AML-193 (cell line): Measurements from ENCODE around the gene DBX2.
"Not testable (repeated sequence)": the region's sequence is repeated elsewhere in the genome, so short reads cannot be mapped to it uniquely, and the experiment has no call there.

ENCODE experiments used
- DNase-seq, 2 experiments: peaks; one replicate each; lab custom pipeline; 2025; lab: John Stamatoyannopoulos, UW

The DBX2 gene

DNA sequence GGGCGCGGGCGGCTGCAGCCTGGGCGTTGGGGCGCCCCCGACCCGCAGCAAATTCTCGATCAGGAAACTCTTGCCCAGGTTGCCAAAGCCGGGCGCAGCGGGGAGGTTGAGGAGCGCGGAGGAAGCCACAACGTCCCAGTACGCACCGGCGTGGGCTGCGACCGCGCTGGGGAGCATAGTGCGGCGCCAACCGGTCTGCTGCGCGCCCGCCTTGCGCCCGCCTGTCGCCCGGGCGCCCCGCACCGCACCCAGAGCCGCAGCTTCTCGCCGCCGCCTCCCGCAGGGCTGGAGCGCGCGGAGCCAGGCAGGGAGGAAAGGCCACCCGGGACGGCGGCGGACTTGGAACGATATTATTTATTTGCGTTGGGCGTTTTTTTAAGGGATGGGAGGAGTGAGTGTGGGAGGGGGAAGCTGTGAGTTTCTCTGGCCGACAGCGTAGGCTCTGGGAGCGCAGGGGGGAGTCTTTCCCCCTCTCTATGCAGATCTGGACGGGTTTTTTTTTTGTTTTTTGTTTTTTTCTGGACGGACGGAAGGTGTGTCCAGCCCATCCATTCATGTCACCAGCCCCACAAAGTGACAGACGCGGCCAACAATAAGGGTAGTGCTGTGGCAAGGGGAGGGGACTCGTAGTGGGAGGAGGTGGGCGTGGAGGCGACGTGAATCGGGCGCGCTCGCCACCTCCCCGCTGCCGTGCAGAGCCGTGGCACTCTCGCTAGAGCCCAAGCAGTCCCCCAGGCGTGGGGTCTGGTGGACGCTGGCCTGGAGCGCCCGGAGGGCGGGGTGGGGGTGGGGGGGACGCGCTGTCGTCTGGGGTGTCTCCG is at the start of gene DBX2:
Gene DBX2, minus strand, starts transcription at position 349 of the 821 bp plus-strand sequence. Its CDS starts 172 bp downstream, at position 177.
- DNase-seq, result no peak

DNA sequence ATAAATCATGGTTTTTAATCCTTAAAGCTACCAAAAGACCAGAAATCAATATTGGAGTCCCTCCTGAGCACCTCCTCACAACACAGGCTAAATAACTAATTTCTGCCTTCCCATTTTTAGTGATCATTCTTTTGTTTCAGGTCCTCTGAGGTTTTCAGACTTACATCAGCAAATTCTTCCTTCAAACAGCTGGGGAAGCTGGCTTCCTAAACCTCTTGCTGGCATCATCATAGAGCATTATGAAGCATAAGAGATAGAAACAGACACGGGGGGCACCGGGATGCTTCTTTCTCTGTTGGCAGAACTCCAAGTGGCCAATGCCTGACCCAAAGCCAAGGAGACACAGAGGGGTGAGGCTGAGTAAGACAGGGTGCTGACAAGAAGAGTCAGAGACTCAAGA is 47.9 kb upstream of the DBX2 start:
- DNase-seq, result no peak

DNA sequence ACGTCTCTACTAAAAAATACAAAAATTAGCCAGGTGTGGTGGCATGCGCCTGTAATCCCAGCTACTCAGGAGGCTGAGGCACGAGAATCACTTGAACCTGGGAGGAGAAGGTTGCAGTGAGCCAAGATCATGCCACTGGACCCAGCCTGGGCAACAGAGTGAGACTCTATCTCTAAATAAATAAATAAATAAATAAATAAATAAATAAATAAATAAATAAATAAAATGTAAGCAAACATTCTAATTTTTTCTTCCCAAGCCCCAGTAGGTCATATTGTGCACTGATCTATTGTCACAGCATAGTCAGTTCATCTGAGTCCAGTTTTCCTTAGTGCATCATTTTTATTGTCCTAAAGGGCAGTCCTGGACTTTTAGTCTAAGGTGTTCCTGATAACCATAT is 44.5 kb upstream of the DBX2 start:
- not testable (repeated sequence) for DNase-seq

DNA sequence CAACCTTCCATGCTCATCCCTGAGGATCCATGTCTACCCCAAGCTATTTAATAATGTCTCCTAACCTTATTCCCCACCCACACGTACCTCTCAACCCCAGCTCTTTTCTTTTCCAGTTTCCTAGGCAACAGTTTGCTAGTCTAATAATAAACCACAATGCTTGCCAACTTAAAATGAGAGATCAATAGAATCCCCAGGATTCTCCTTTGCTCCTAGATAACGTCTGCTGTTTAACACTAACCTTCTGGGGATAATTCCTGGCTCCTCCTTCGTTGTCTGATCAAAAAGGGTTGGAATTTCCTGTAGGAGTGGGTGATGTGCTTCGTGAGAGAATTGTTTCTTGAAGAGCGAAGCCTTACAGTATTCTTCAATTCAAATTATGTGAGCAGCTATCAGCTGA is 42.2 kb upstream of the DBX2 start:
- DNase-seq, result no peak

DNA sequence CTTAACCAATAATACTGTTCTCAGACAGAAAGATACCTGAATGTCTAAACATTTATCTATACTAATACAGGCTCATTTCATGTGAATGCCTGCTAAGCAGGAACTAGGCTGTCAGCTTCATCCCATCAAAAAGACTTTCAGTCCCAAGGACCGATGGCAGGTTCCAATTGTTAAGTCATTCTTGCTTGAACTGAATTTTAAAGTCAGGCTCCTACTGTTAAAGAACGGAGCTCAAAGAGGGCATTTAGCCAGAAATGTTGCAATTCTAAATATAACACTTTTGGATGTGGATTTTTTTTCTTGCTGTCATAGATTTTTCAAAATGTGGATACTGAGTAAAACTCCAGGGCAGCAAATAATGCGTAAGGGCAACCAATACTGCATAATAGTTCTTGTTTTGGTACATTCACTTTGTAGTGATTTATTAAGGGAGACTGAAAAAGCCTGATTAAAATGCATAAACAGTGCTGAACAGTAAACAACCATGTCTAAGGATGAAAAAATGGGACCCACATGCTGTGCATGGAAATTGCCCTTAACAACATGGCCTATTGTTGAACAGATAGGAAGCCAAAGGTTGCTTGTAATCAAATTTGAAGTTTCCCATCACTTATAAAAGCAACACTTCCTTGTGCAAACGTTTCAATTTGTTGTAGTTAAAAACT is 38.6 kb upstream of the DBX2 start:
- no peak for DNase-seq

DNA sequence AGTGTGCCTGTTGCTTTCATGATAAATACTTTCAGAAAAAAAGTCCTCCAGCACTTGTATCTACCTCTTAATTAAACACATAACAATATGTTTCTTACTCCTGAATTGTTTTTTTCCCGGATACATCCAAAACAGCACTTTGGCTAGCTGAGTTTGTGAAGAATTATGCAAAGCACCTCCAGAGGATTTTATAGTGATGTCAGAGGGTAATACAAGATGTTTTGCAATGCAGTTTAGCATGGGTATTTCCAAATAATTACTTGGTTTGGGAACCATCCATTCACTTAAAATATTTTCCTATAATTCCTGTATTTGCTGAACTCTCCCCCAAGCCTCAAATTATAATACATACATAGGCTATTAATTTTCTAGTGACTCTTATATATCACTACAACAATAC is 37.7 kb upstream of the DBX2 start:
- no peak for DNase-seq

DNA sequence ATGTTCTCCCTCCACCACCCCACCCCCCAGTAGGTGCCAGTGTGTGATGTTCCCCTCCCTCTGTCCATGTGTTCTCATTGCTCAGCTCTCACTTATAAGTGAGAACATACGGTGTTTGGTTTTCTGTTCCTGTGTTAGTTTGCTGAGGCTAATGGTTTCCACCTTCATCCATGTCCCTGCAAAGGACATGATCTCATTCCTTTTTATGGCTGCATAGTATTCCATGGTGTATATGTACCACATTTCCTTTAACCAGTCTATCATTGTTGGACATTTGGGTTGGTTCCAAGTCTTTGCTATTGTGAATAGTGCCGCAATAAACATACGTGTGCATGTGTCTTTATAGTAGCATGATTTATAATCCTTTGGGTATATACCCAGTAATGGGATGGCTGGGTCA is 33.3 kb upstream of the DBX2 start:
- DNase-seq, result not testable (repeated sequence)

DNA sequence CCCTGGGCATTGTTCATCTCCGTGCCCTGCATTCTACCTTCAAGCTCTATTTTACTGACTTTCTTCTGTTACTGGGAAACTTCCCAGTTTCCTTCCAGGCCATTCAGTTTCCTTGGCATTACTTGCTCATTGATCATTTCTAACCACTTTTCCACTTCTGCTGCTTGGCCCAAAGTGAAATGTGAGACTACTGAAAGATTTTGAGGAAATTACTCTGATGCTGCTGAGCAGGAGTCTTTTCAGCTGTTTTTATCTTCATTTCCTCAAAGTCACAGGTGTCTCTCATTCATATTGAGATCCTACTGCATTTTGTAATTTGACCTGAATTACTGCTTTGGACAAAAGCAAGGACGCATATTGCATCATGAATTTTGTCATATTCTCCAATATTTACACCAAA is 26.4 kb upstream of the DBX2 start:
- no peak for DNase-seq

DNA sequence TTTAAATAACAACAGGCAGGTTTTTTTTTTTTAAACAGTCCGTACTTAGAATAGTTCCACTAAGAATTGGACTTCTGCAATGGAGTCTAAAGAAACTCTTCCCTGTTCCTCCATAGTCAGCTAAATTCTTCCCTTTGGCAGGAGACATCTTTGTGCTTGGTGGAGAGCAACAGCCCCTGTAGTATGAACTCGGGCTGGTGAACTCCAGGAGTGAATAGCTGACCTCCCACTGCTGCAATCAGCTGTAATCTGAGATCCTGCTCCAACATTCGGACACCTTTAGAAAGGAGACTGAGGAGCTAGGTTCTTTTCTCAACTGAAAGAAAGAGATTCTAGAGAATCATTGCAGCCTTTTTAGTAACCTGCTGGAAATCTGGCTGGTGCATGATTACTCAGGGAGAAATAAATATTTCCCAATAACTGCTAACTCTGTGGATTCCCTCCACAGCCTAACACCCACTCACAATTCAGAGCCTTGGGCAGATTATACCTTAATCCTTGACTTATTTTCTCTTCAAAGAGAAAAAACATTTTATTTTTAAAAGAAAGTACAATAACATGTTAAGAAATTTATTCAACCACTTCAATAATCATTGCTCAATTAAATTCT is 25.6 kb upstream of the DBX2 start:
- no peak for DNase-seq

DNA sequence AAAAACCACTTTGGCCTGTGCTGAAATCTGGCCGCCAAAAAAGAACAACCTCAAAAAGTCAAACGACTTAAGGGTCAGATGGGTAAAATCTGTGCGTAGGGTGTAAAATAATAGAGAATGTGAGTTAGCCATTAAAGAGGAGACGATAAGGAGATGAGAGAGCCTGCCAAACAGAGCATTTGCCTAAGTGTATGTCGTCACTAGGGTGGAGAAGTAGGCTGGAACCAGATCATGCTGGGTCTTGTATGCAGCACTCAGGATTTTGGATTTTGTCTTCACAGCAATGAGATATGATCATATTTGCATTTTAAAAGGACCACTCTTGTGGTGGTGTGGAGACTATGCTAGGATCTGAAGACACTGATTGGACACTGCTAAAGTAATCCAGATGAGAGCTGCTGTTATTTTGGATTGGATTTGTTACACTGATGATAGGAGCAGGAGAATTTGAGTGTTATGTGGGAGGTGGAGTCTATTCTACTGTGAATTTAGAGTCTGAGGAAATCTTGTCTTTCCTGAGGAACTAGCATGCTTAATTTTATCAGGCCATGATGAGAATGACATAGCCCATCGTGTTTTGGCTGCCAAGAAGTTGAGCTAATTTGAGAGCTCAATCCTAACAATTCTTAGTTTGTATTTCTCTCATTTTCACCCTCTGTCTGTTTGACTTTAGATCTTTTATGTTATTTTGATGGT is 24.8 kb upstream of the DBX2 start:
- DNase-seq, result no peak

DNA sequence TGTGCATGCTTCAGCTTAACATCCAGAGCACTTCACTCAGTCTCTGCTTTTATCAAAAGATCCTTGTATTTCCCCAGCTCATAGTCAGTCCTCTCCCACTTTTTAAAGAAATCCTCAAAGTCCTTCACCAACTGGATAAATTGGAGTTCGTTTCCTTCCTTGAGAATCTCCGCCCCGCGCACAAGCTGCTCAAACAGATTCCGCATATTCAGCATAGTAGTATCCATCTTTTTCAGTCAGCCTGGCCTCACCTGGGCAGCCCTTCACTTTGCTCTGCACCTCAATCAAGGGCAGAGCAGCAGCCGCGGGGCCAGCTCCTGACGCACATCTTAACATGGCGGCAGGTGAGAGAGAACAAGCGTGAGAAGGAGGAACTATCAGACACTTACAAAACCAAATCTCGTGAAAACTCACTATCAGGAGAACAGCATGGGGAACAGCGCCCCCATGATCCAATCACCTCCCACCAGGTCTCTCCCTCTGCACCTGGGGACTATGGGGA is 14.3 kb upstream of the DBX2 start:
- DNase-seq, result no peak

DNA sequence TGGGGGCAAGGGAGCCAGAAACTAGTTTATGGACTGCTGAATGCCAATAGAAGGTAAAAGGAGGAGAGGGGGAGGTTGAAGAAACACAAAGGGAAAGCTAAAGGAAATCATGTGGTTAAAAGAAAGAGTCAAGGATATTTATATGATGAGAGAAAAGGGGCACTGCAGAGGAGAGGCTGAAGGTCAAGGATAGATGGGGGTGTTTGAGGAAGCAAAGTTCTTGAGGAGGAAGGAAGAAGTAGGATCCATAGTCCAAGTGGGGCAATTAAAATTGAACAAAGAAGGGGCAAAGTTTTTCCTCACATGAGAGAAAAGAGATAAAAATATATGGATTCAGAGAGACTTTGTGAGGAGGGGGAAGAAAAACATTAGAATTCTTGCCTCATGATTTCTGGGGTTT is 10.1 kb upstream of the DBX2 start:
- DNase-seq, result no peak

DNA sequence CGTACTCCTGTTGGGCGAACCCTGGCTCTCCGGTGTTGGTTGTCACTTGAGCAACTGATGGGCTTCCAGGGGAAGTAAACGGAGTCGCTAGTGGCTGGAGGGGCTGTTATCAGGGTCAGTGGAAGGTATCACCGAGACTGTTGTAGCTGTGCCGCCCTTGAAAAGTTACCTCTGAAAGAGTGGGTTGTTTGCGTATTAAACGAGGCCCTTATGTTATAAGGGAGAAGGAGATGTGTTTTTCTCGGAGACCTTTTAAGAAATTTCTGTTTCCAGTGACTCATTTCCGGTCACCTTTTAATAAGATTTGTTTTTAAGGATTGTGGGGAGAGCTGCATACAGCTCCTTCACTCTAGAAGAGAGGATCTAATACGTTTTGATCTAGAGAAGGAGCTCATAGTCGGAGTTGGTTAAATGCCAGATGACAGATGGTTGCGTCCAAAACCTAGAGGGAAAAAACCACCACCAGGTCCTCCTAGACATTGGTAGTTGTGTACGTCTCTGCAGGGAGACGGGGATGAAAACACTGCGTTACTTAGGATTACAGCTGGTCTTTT is 750 bp upstream of the DBX2 start:
- DNase-seq, result no peak

DNA sequence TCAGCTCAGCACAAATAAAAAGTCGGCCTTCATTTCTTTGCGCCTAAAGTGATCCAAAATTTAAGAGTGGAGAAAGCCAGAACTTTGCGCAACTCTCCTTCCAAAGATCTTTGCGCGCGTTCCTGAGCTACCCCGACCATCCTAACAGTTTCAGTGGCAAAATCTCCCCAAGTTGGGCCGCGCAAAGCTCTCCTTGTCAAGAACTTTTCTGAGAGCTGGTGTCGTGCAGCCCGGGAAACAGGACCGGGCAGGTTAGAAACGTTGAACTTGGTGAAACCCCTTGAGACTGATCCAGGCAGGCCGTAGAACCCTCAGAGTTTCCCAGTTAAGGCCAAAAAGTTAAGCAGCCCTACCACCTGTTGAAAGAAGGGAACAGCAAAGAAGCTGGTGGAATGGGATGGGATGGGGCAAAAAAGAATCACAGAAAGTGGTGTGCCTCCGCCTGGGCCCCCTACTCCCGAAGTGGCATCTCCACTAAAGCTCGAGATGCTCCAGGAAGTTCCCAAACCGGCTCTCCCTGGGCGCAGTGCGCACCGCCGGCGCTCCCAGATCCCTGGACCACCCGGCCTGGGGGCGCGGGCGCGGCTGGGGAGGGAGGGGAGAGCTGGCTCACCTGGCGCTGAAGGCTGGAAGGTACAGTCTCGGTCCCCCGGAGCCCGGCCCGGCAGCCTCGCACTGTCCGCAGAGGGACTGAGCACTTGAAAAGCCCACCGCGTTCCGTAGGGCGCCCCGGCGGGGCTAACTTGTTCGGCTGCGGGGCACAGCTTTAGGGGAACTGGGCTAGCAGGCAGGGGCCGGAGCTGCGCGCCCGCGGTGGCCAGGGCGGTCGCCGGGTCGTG is 768 bp downstream of the DBX2 start:
- no peak for DNase-seq

DNA sequence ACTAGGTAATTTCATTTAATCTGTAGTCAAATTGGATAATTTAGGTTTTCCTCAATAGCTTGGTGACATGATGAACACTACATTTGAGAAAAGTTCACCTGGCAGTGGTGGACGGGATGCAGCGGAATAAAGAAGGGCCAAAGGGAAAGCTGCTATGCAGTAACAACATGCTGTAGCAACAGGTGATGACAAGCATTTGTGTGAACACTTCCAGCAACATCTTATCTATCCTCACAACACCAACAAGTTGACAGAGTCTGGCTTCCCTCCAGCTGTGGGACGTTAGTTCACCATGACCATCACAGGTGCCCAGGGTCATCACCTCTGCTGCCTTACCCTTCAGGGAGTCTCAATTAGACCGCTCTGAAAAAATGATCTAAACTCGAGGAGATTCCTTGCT is 8.3 kb downstream of the DBX2 start:
- DNase-seq, result no peak

DNA sequence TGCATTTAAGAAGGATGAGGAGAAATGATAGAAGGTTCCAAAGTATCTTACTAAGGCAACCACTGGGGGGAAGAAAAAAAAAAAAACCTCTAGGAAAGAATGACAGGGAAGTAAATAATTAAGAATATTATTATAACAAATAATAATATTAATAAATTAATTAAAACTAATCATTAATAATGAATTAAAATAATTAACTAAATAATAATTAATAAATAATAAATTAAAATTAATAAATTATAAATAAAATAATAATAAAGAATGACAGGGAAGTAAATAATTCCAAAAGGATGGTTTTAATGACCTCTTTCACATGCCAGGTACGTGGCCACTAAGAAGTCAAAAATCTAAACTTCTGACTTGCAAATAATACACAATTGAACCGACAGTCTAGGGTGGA is 9.9 kb downstream of the DBX2 start:
- no peak for DNase-seq

DNA sequence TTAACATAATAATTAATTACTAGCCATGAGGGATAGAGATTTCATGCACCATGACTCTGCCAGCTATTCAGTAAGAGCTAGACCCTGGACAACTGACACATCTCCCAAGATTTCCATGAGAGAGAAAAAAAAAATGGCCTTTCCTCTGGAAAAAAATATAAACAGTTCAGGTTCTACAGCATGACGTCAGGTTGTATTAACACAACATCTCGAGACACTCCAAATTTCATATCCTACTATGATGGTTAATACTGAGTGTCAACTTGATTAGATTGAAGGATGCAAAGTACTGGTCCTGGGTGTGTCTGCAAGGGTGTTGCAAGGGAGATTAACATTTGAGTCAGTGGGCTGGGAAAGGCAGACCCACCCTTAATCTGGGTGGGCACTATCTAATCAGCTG is 11.1 kb downstream of the DBX2 start:
- no peak for DNase-seq

DNA sequence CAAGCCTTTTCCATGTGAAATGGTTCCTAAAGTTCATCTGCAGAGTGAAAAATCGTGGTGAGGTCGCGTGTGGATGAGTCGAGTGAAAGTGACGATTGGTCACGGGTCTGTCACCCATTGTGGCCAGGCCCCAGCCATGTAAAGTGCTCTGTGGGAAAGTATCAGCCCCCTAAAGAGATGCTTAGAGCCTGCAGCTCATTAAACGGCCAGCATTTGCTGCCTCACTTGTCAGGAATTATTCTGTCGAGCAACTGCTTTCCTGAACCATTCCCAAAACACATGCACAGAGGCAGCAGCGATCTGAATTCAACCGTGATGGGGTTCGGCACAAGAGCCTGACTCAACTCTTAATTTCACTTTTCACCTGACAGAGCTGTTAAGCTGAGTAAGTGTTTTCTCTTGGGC is 16.0 kb downstream of the DBX2 start:
- no peak for DNase-seq

DNA sequence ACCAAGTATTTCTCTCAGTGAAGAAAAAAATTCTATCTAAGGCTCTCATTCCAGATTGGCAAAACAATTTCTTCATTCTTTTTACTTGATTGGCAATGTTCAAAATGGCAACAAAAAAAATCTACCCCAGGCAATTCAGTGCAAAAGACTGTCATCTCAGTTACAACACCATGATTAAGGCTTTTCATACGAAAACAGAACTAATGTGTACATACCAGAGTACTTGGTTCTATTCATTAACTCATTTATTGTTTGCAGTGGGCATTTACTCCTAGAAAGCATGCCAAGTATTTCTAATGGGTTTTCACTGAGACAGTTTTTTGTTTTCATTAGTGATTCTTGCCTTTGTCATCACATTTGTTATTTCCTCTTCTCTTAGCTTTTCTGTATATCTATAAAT is 33.0 kb downstream of the DBX2 start:
- no peak for DNase-seq

DNA sequence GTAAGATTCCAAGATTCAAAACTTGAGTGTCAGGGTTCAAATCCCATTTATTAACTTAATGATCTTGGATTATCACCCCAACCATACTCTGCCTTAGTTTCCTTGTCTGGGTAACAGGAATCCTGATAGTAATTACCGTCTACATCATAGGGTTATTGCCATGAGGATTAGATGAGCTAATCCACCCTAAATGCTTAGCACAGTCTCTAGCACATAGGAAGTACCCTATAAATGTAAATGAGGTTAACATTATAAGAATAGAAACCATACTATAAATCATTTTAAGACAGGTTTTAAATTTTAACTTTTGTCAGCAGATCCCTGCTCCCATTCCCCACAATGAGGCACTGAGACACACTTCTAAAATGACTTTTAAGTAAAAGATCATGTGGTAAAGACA is 36.5 kb downstream of the DBX2 start:
- DNase-seq, result no peak

DNA sequence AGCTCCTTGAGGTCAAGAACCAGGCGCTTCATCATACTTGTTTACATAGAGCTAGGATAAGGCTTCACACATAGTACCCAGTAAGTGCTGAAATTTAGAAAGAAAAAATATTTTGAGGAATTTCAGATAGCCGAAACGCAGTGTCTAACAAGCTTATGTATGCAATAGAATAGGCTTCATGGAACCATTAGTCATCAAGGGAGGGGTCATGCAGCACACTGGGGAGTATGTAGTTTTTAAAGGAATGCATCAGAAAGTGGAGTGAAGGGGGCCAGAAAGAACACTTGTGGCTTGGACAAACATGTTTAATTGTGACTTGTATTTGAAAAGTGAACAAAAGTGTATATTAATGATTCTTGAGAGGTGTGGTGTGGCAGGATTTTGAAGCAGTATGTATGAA is 38.1 kb downstream of the DBX2 start:
- no peak for DNase-seq
